ENCODE results near the gene ORC3.
"Not testable (repeated sequence)": the region's sequence is repeated elsewhere in the genome, so short reads cannot be mapped to it uniquely, and the experiment has no call there.

ORC3 gene

DNA sequence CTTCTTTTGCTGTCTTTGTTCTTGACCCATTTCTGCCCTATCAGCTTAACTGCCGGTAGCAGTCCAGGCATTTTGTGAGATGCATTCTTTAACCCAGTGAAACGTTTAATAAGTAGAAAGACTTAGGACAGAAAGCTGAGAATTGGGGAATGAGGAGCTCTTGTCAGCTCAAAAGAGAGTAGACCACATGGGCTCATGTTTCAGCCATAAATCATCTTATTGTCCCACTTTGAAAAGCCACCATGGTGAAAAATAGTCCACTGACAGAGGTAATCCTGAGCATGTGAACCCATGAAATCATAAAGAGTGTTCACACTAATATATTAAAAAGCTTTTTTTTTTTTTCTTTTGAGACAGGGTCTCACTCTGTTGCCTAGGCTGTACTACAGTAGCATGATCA, 16.3 kb downstream of the ORC3 start:
- no peak for DNase-seq

DNA sequence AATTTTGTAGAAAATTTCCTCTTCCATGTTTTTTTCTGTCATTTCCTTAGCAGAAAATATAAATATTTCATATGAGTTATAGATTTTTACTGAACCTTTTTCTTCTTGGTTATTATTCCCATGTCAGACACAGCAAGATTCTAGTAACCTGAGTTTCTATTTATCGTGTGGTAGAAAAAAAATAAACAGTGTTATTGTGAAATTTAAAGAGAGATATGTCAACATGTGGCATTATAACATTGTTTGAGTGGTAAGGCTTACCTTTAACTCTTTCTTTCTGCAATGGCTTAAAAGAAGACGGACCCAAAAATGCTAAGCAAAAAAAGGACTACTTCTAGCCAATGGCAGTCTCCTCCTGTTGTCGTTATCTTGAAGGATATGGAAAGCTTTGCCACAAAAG, 18.9 kb downstream of the ORC3 start:
- DNase-seq, result no peak

GRCh38 chr6:87613018-87613417, 23.1 kb downstream of the ORC3 start:
- not testable (repeated sequence) for DNase-seq

GRCh38 chr6:87617405-87617804, 27.5 kb downstream of the ORC3 start:
- no peak for DNase-seq

DNA sequence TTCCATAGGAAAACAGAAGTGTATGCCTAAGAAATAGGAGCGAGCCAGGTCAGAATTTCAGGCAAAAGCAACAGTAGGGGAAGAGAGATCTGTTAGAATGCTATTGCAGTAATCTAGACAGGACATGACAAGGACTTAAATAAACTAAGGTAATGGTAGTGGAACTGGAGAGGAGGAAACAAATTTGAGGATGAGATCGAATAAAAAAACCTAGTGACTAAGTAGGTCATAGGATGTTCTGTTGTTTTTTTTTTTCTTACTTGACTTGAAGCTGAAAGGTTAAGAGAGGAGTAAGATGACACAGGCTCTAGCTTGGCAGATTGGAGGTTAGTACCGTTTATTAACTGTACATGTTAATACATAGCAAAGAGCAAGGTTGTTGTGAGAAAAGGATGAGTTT, 28.6 kb downstream of the ORC3 start:
- DNase-seq, result no peak

DNA sequence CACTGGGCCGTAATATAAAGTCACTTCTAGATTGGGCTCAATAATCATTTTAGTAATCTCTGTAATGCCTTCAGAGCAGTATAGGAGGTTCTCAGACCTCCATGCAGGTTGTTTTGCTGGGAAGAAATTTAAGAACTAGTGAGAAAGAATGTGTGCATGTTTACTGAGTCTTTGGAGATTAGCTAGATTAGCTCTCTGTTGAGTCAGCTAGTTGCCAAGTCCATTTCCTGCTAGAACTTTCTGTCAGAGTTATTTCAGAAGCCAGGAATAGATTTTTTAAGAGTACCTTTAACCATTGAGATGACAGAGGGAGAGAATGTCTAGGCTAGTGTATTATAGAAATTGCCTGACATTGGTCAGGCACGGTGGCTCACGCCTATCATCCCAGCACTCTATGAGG, 33.3 kb downstream of the ORC3 start:
- DNase-seq, result no peak

DNA sequence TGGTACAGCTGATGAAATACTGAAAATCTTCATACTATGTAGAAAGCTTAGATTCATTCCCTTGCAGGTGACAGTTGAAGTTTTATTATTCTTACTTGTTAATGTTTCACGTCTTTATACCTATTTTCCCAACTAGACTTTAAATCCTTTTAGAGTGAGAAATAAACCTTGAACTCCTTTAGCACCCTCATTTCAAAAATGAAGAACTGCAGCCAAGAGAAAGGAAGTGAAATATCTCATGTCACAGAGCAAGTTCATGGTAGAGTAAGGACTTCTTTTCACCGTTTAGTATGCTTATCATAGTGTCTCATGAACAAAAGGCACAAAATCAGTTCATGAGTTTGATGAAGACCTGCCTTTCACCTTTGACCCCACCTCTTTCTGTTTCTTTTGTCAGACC, 38.5 kb downstream of the ORC3 start:
- DNase-seq, result no peak

- no peak for DNase-seq
Observed at GRCh38 chr6:87628881-87629280, 38.9 kb downstream of the ORC3 start.

GRCh38 chr6:87630746-87631145, 40.8 kb downstream of the ORC3 start:
- no peak for DNase-seq

- DNase-seq, result no peak
Observed at GRCh38 chr6:87633851-87634250, 43.9 kb downstream of the ORC3 start.

GRCh38 chr6:87636315-87636714, 46.4 kb downstream of the ORC3 start:
- DNase-seq, result no peak

- no peak for DNase-seq
Observed at GRCh38 chr6:87637106-87637505, 47.2 kb downstream of the ORC3 start.

GRCh38 chr6:87639373-87639772, 49.4 kb downstream of the ORC3 start:
- DNase-seq, result no peak

DNA sequence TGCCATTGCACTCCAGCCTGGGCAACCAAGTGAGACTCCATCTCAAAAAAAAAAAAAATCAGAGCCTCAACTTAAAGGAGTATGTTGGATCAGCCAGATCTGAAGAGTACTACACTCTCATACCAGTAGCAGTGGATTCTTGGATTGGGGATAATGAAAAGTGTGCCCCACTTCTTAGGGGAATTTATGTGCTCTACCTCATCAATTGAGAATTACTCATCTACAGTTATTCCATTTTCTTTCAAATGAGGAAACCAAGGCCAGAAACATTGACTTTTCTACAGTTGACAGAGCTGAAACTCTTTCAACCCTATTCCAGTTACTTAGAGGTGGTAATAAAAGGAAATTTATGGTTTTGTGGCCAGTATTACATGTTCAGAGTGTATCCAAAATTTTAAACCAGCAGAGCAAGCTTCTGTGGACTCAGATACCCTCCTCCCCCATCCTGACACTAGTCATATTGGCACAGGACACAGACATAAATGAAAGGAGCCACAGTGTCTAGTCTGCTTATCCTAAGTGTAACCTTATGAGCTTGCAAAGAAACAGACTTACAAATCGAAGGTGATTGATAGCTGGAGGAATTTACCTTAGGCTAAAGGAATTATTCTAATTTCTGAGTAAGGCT, 51.2 kb downstream of the ORC3 start:
- DNase-seq, result no peak

GRCh38 chr6:87645080-87645479, 55.1 kb downstream of the ORC3 start:
- DNase-seq, result no peak

GRCh38 chr6:87653074-87653962, 63.4 kb downstream of the ORC3 start:
- no peak for DNase-seq

GRCh38 chr6:87654122-87654521, 64.2 kb downstream of the ORC3 start:
- no peak for DNase-seq

DNA sequence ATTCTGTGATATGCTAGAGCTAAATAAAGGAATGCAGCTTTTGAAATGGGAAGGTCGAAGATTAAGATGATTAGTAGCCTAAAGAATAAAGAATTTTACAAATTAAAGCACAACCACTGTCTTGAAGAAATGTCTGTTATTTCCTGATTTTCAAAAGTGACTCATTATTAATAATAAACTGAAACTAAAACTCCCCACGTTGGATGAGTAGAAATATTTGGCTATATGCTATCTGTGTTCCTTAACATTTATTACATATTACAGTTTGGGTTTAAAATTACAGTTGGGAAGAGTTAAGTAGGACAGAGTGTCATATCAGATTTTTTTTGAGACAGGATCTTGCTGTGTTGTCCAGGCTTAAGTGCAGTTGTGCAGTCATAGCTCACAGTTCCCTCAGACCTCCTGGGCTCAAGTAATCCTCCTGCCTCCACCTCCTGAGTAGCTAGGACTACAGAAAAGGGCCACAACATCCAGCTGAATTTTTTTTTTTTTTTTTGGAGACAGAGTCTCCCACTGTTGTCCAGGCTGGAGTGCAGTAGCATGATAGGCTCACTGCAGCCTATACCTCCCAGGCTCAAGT, 65.0 kb downstream of the ORC3 start:
- no peak for DNase-seq

DNA sequence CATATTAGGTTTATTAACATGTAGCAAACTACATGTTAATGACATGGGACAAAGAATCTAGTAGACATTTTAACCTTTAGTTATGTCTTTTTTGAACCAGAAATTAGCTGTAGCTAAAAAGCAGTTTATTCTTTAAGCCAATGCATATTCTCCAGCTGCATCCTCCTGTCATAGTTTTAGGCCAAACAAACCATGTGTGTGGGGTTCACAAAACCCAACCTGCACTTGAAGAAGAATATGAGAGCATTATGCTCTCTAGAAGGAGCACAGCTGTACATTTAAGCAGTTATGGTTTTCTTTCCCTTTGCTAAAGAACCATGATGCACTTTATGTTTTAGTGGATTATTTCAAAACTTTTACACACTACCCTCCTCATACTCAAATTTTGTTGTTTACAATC, 65.9 kb downstream of the ORC3 start:
- no peak for DNase-seq

DNA sequence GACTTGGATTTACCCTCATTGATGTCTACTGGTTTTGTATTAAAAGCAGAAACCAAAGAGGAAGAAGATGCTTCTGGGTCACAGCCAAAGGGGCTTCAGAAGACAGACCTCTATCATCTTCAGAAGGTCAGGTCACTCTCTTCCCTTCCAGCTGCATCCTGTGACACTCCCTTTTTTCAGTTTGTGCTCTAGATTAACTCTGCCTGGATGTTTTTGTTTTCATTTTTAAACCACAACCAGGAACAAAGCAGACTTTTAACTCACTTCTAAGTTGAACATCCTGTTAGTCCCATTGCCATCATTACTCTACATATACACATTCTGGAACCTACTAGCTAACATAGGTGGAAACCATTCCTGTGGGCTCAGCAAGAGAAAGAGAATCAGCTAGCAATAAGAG, 66.9 kb downstream of the ORC3 start:
- DNase-seq, result no peak

DNA sequence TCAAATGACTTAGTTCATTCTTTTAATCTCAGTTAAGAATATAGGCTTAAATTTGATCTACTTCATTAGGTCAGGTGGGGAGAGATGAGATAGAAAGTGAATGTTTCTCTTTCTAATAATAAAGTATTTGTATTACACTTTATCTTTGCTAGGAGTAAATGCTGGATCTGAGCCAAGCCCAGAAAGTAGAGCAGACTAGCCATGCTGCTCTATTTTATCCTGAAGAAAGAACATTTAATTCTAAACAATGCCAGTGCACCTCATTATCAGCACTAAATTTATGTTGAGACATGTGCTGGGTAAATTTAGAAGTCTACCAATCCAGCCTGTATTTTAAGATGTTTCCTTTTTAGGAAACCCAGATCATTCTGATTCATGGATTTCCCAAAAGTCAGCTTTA, 68.6 kb downstream of the ORC3 start:
- DNase-seq, result no peak

DNA sequence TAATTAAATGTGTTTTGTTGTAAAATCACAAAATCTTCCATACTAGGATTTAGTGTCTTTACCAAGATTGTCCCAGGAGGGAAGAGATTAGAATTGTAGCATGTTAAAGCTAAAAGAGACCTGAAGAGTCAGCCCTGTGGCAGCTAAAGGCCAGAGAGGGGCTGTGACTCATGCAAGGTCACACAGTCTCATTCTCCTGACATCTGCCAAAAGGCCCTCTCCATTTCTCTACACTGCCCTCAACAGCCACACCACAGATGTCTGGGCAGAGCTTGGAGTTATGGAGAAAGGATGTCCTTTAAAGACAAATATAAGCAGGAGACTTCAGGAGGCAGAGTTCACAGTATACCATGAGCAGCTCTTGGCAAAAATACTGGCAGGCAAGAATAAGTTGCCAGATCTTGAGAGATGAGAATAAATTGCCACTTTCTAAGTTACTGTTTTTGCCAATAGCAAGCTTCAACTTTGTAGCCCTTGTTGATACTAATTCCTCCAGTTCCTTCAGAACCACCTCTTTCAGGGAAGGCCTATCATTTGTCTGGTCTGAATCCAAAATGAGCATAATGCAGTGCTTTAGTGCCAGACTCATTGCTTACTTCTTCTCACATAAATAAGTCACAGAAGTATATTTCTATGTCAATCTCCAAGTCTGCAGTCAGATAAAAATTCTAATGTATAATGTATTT, 70.4 kb downstream of the ORC3 start:
- DNase-seq, result no peak

- DNase-seq, result no peak
Observed at GRCh38 chr6:87661016-87661415, 71.1 kb downstream of the ORC3 start.

- DNase-seq, result no peak
Observed at GRCh38 chr6:87661503-87661902, 71.6 kb downstream of the ORC3 start.

All from NCI-H1092 (cell line).